Measurements from ENCODE around the gene CHAF1B.

DNA sequence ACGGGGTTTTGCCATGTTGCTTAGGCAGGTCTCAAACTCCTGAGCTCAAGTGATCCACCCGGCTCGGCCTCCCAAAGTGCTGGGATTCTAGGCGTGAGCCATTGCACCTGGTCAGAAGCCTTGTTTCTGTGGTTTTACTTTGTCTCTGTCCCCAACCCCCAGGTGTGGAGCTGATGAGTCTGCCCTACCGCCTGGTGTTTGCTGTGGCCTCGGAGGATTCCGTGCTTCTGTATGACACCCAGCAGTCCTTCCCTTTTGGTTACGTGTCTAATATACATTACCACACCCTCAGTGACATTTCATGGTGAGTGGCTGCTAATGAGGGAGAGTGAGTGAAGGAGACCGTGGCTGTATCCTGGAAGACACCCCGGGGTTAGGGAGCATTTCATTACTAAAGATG is 26.1 kb downstream of the CHAF1B start:
- TF ChIP-seq, protein P1, sequence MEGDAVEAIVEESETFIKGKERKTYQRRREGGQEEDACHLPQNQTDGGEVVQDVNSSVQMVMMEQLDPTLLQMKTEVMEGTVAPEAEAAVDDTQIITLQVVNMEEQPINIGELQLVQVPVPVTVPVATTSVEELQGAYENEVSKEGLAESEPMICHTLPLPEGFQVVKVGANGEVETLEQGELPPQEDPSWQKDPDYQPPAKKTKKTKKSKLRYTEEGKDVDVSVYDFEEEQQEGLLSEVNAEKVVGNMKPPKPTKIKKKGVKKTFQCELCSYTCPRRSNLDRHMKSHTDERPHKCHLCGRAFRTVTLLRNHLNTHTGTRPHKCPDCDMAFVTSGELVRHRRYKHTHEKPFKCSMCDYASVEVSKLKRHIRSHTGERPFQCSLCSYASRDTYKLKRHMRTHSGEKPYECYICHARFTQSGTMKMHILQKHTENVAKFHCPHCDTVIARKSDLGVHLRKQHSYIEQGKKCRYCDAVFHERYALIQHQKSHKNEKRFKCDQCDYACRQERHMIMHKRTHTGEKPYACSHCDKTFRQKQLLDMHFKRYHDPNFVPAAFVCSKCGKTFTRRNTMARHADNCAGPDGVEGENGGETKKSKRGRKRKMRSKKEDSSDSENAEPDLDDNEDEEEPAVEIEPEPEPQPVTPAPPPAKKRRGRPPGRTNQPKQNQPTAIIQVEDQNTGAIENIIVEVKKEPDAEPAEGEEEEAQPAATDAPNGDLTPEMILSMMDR (IDR thresholded peaks at IDR 0.05), result no peak
- no peak for TF ChIP-seq POLR2A (IDR thresholded peaks at IDR 0.05)

Data from body of pancreas (tissue), 4 donors.